Measurements from ENCODE around the gene DOCK3.

DOCK3 gene

GRCh38 chr3:50806806-50807205 is 132.1 kb downstream of the DOCK3 start:
- no peak for TF ChIP-seq GLIS3 (CRISPR knock-in tag; IDR thresholded peaks at IDR 0.05)
- no peak for TF ChIP-seq CREB5 (CRISPR knock-in tag; IDR thresholded peaks at IDR 0.05; ENCODE audit: low read depth)
- no peak for TF ChIP-seq ZFP3 (CRISPR knock-in tag; IDR thresholded peaks at IDR 0.05)
- no peak for TF ChIP-seq ZFP30 (CRISPR knock-in tag; IDR thresholded peaks at IDR 0.05)
- no peak for TF ChIP-seq TCF4 (CRISPR knock-in tag; IDR thresholded peaks at IDR 0.05; ENCODE audit: borderline replicate concordance)
- no peak for TF ChIP-seq PATZ1 (CRISPR knock-in tag; IDR thresholded peaks at IDR 0.05; ENCODE audit: borderline replicate concordance)
- TF ChIP-seq ARNTL (CRISPR knock-in tag; IDR thresholded peaks at IDR 0.05; ENCODE audit: borderline replicate concordance, low read depth), result no peak
- TF ChIP-seq OSR1 (CRISPR knock-in tag; IDR thresholded peaks at IDR 0.05), result no peak
- TF ChIP-seq BACH2 (CRISPR knock-in tag; IDR thresholded peaks at IDR 0.05; ENCODE audit: borderline replicate concordance), result no peak
- no peak for TF ChIP-seq ZNF565 (CRISPR knock-in tag; conservative IDR thresholded peaks at IDR 0.05; ENCODE audit: low read depth)
- TF ChIP-seq TSHZ2 (CRISPR knock-in tag; IDR thresholded peaks at IDR 0.05), result no peak
- no peak for TF ChIP-seq ZNF70 (CRISPR knock-in tag; IDR thresholded peaks at IDR 0.05)
- no peak for TF ChIP-seq SNAI2 (CRISPR knock-in tag; IDR thresholded peaks at IDR 0.05)
- no peak for TF ChIP-seq ZC3H10 (CRISPR knock-in tag; IDR thresholded peaks at IDR 0.05)
- no peak for TF ChIP-seq CSRNP3 (CRISPR knock-in tag; IDR thresholded peaks at IDR 0.05)
- no peak for TF ChIP-seq ESRRG (CRISPR knock-in tag; IDR thresholded peaks at IDR 0.05)
- no peak for TF ChIP-seq TOX (CRISPR knock-in tag; IDR thresholded peaks at IDR 0.05; ENCODE audit: borderline replicate concordance)
- TF ChIP-seq POU6F1 (CRISPR knock-in tag; IDR thresholded peaks at IDR 0.05; ENCODE audit: borderline replicate concordance, low read depth), result no peak
- no peak for TF ChIP-seq RARB (CRISPR knock-in tag; IDR thresholded peaks at IDR 0.05)
- no peak for TF ChIP-seq PPARA (CRISPR knock-in tag; IDR thresholded peaks at IDR 0.05; ENCODE audit: borderline replicate concordance)
- ATAC-seq, result no peak

GRCh38 chr3:50807266-50807665 is 132.5 kb downstream of the DOCK3 start:
- ATAC-seq, result no peak
- no peak for TF ChIP-seq POU6F1 (CRISPR knock-in tag; IDR thresholded peaks at IDR 0.05; ENCODE audit: borderline replicate concordance, low read depth)
- TF ChIP-seq ISL1 (CRISPR knock-in tag; IDR thresholded peaks at IDR 0.05), result no peak
- no peak for TF ChIP-seq TCF4 (CRISPR knock-in tag; IDR thresholded peaks at IDR 0.05; ENCODE audit: borderline replicate concordance)
- TF ChIP-seq TSHZ2 (CRISPR knock-in tag; IDR thresholded peaks at IDR 0.05), result no peak
- no peak for TF ChIP-seq CREB5 (CRISPR knock-in tag; IDR thresholded peaks at IDR 0.05; ENCODE audit: low read depth)
- TF ChIP-seq RARB (CRISPR knock-in tag; IDR thresholded peaks at IDR 0.05), result no peak
- TF ChIP-seq CSDC2 (CRISPR knock-in tag; IDR thresholded peaks at IDR 0.05), result no peak
- TF ChIP-seq SNAI2 (CRISPR knock-in tag; IDR thresholded peaks at IDR 0.05), result no peak
- no peak for TF ChIP-seq BACH2 (CRISPR knock-in tag; IDR thresholded peaks at IDR 0.05; ENCODE audit: borderline replicate concordance)
- no peak for TF ChIP-seq CSRNP3 (CRISPR knock-in tag; IDR thresholded peaks at IDR 0.05)
- TF ChIP-seq ZNF8 (CRISPR knock-in tag; IDR thresholded peaks at IDR 0.05), result no peak
